NAMALWA (cell line): ENCODE data around the gene LTBP2.

Source experiments
- DNase-seq: peaks from one replicate; pipeline ENCODE4 v3.0.0-alpha.2; 2015; ENCODE audit warnings: low spot score

LTBP2 gene

GRCh38 chr14:74638066-74638465, 26.0 kb upstream of the LTBP2 start:
- DNase-seq, result no peak

GRCh38 chr14:74637178-74637550, 25.1 kb upstream of the LTBP2 start:
- DNase-seq, result no peak

- no peak for DNase-seq
These were observed 24.6 kb upstream of the LTBP2 start for GRCh38 chr14:74636424-74637177.

GRCh38 chr14:74635847-74636246, 23.8 kb upstream of the LTBP2 start:
- no peak for DNase-seq

GRCh38 chr14:74634964-74635363, 22.9 kb upstream of the LTBP2 start:
- DNase-seq, result no peak

- DNase-seq, result no peak
These were observed 22.4 kb upstream of the LTBP2 start for GRCh38 chr14:74634481-74634880.

GRCh38 chr14:74630881-74631690, 19.0 kb upstream of the LTBP2 start:
- no peak for DNase-seq

GRCh38 chr14:74628418-74628817, 16.4 kb upstream of the LTBP2 start:
- no peak for DNase-seq

GRCh38 chr14:74627076-74627475, 15.0 kb upstream of the LTBP2 start:
- no peak for DNase-seq

- no peak for DNase-seq
These were observed 10.2 kb upstream of the LTBP2 start for GRCh38 chr14:74622257-74622656.

- no peak for DNase-seq
These were observed 9.5 kb upstream of the LTBP2 start for GRCh38 chr14:74621556-74621955.

GRCh38 chr14:74620923-74621322, 8.9 kb upstream of the LTBP2 start:
- no peak for DNase-seq

- DNase-seq, result no peak
These were observed 8.5 kb upstream of the LTBP2 start for GRCh38 chr14:74620497-74620921.

- DNase-seq, result no peak
These were observed 7.7 kb upstream of the LTBP2 start for GRCh38 chr14:74619672-74620131.

- DNase-seq, result peak; percentile 54
These were observed 6.3 kb upstream of the LTBP2 start for GRCh38 chr14:74618078-74618952.

GRCh38 chr14:74616996-74617700, 5.1 kb upstream of the LTBP2 start:
- DNase-seq, result no peak

- DNase-seq, result no peak
These were observed 4.5 kb upstream of the LTBP2 start for GRCh38 chr14:74616507-74616906.

- DNase-seq, result no peak
These were observed 3.7 kb upstream of the LTBP2 start for GRCh38 chr14:74615735-74616134.

- DNase-seq, result peak; percentile 13
These were observed 2.8 kb upstream of the LTBP2 start for GRCh38 chr14:74614508-74615495.

- DNase-seq, result no peak
These were observed 1.3 kb upstream of the LTBP2 start for GRCh38 chr14:74613211-74613914.
